Right cardiac atrium (tissue), 5 donors: ENCODE results near the gene DDIT4. TPM values are rescaled to one million over a fixed set of nuclear protein-coding genes. Genes with fewer than 3 reads are reported as not detected.

ENCODE experiments used
- ATAC-seq, 2 donors: fragments of 200-7000 bp; cut with Tn5 transposase; one replicate each; pipeline versions ENCODE4 v1.8.0 to v1.9.1; 2020; ENCODE audit warnings: moderate library complexity in 2 of 2, mild to moderate bottlenecking in 1 of 2
- DNase-seq, 3 donors: peaks; one replicate each; pipeline ENCODE4 v3.0.0-alpha.2; 2020
- H3K27ac ChIP-seq: one replicate; pipeline ENCODE4 v1.5.1; 2013; ENCODE audit warnings: mild to moderate bottlenecking, low read length, control low read depth, moderate library complexity
- H3K27me3 ChIP-seq: one replicate; pipeline ENCODE4 v1.6.1; 2013; ENCODE audit not compliant: control insufficient read depth, insufficient read depth
- H3K4me1 ChIP-seq: one replicate; pipeline ENCODE4 v1.6.1; 2013; ENCODE audit warnings: low read length; ENCODE audit not compliant: control insufficient read depth, insufficient read depth
- H3K4me3 ChIP-seq: one replicate; pipeline ENCODE4 v1.5.1; 2013; ENCODE audit warnings: low read length, control low read depth
- H3K9me3 ChIP-seq: one replicate; pipeline ENCODE4 v1.6.1; 2013; ENCODE audit warnings: low read length; ENCODE audit not compliant: control insufficient read depth
- WGBS: extraction: QIAGEN DNeasy Blood & Tissue Kit; methylation state at CpG from one replicate; pipeline ENCODE4 v1.1.7; 2013; 5-methylcytosine and 5-hydroxymethylcytosine counted together
- intact Hi-C, 4 donors: fragments of 100-400 bp; cut with DNase I; formaldehyde crosslinking; loops; one replicate each; pipeline versions ENCODE4 v1.11.0 to v1.14.0; 2022 to 2023
- polyA plus RNA-seq: library from polyadenylated mRNA; stranded (reverse); fragments of 200-250 nt; gene quantifications from one replicate; pipeline ENCODE4 v1.2.3, GENCODE V29; 2013
- total RNA-seq, 4 donors: library from RNA; stranded (reverse); fragmentation: NEBNext Ultra II Directional; extraction: Animal tissue kit (Norgen Biotek cat#: 25700); gene quantifications; one replicate each; pipeline ENCODE4 v1.2.1, GENCODE V29; 2021
- donor health status: healthy with polysubstance abuse.
- donor health status: DM: no; HTN: yes; CAD: no.
- donor health status: DM: no; HTN: no; CAD: no.
- donor health status: DM: no; HTN: yes; CAD: no; lungs with severe emphysema.
- donor health status: DM: yes; HTN: yes; CAD: no.

The DDIT4 gene
- total and polyA plus RNA-seq, 5 donors = 33.0 to 113 (median 69.0) TPM

DNA sequence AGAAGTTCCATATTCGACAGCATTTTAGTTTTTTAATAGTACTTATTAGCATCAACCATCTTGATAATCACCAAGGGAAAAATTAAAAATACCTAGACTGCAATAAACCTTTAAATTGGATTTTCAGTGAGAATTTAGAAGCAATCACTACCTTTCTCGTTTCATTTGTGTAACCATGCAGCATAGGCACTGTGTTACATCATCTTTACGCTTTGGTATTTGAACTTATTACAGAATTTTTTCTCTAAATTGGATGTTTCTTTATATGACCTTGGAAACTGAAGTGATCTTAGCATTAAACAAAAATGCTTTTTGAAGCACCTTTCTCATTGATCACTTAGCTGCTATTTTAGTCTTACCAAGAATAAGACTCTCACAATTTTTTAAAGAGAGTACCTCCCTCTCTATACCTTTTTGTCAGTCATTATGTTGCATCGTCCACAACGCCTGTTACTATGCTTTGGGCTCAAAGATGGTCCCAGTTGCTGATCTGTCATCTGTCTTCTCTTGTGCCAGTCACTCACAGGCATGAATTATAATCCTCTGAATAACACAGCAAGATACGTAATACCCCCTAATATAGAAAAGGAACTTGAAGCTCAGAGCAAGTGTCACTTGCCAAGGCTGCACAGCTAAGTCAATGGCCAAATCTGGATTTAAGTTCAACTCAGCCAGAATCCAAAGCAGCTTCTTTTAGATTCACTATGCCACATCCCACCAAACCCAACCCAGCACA, 38.0 kb upstream of the DDIT4 start:
- Histone ChIP-seq H3K4me1 (no peaks in the 10 kb centered on the region), H3K9me3 (no peaks in the 10 kb centered on the region), H3K27ac (peak overlapping the region; percentile 45), H3K27me3 (no peaks in the 10 kb centered on the region), H3K4me3 (no peak overlapping the region)
- no peak for ATAC-seq
- WGBS = 84% methylated on average over 6 of the region's 6 CpGs
- no peak for DNase-seq
- intact Hi-C loops = no loop called here

DNA sequence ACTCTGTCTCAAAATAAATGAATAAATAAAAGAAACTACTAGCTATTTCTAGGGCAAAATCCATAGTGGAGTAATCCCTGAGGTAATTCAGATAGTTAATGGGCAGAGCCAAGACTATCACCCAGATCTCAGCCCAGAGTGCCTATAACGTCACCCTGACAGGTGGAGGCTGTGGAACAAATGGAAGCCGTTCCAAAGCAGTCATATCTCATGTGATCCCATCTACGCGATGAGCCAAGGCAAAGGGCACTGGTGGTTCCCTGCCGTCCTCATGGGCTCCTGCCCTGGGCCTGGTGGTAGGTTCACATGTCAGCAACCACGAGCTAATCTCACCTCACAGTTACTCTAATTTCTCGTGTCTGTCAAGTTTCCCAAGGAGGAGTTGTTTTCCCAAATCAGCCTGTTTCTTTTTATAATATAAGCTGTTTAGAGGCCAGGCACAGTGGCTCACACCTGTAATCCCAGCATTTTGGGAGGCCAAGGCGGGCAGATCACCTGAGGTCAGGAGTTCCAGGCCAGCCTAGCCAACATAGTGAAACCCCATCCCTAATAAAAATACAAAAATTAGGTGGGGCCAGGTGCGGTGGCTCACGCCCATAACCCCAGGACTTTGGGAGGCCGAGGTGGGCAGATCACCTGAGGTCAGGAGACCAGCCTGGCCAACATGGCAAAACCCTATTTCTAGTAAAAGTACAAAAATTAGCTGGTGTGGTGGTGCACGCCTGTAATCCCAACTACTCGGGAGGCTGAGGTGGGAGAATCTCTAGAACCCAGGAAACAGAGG, 35.1 kb upstream of the DDIT4 start:
- H3K9me3 ChIP-seq = no peaks in the 10 kb centered on the region
- no peak overlapping the region for H3K4me3 ChIP-seq
- H3K27me3 ChIP-seq = no peaks in the 10 kb centered on the region
- no peak overlapping the region for H3K27ac ChIP-seq
- peaks cover 9% of the 10 kb centered on the region for H3K4me1 ChIP-seq
- intact Hi-C loops = no loop called here
- ATAC-seq (peak in 1 of 2 donors; percentile 17), DNase-seq (no peak)
- 77% methylated on average over 13 of the region's 13 CpGs for WGBS

- 32% methylated on average over 1 of the region's 1 CpG for WGBS
- no peaks in the 10 kb centered on the region for H3K9me3 ChIP-seq
- H3K27me3 ChIP-seq = no peaks in the 10 kb centered on the region
- ATAC-seq = no peak
- H3K4me1 ChIP-seq = peaks cover 16% of the 10 kb centered on the region
- no peak for DNase-seq
- H3K27ac ChIP-seq = no peak overlapping the region
- intact Hi-C loops = no loop called here
- H3K4me3 ChIP-seq = no peak overlapping the region
Measured at GRCh38 chr10:72239409-72239808, 34.3 kb upstream of the DDIT4 start.

GRCh38 chr10:72240371-72240770, 33.4 kb upstream of the DDIT4 start:
- H3K9me3 ChIP-seq = no peaks in the 10 kb centered on the region
- ATAC-seq (no peak), DNase-seq (no peak)
- WGBS = 88% methylated on average over 7 of the region's 7 CpGs
- no peak overlapping the region for H3K4me3 ChIP-seq
- H3K4me1 ChIP-seq = peaks cover 25% of the 10 kb centered on the region
- no peaks in the 10 kb centered on the region for H3K27me3 ChIP-seq
- intact Hi-C loops = loop anchor here in 1 of 4 donors (10.0 kb wide), 1 partner anchor 94 kb away; no protein-coding TSS in a partner anchor
- no peak overlapping the region for H3K27ac ChIP-seq

DNA sequence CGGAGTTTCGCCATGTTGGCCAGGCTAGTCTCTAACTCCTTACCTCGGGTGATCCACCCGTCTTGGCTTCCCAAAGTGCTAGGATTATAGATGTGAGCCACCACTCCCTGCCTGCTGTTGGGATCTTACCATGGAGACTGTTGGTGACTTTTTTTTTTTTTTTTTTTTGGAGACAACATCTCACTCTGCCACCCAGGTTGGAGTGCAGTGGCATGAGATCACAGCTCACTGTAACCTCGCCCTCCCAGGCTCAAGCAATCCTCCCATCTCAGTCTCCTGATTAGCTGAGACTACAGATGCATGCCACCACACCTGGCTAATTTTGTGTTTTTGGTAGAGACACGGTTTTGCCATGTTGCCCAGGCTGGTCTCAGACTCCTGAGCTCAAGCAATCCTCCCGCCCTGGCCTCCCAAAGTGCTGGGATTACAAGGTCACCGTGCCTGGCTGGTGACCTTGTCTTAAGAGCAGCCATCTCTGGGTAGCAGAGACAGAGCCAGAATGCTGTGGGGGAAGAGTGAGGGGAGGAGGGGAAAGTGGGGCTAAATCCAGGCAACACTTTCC, 32.0 kb upstream of the DDIT4 start:
- H3K4me1 ChIP-seq = peaks cover 31% of the 10 kb centered on the region
- H3K27me3 ChIP-seq = no peaks in the 10 kb centered on the region
- intact Hi-C loops = loop anchor here in 1 of 4 donors (10.0 kb wide), 1 partner anchor 93 kb away; no protein-coding TSS in a partner anchor
- H3K27ac ChIP-seq = peak overlapping the region; percentile 23
- DNase-seq = no peak
- no peak for ATAC-seq
- H3K9me3 ChIP-seq = no peaks in the 10 kb centered on the region
- 93% methylated on average over 8 of the region's 8 CpGs for WGBS
- no peak overlapping the region for H3K4me3 ChIP-seq

DNA sequence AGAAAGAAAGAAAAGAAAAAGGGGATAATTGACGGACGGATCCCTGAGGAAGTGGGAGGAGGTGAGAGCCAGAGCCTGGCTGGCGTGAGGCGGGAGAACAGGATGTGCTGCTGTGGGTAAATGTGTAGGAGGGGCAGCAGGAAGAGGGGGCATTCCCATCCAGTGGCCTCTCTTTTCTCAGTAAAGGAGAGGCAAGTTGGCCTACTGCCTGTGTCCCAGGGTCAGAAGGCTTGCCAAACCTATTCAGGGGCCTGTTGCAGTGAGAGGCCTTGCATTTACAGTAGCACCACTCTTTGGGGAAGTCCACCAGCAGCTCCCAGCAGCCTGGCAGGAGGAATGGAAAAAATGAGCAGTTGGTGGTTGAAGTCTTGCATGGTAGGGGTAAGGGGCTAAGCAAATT, 31.0 kb upstream of the DDIT4 start:
- Histone ChIP-seq H3K27ac (peak overlapping the region; percentile 75), H3K4me1 (peaks cover 39% of the 10 kb centered on the region), H3K4me3 (no peak overlapping the region), H3K9me3 (no peaks in the 10 kb centered on the region), H3K27me3 (no peaks in the 10 kb centered on the region)
- WGBS = 6% methylated on average over 4 of the region's 4 CpGs
- intact Hi-C loops = loop anchor here in 1 of 4 donors (10.0 kb wide), 1 partner anchor 92 kb away; no protein-coding TSS in a partner anchor
- peak; percentile 81 to 93 (median 83) for DNase-seq
- peak; percentile 78 to 84 for ATAC-seq

DNA sequence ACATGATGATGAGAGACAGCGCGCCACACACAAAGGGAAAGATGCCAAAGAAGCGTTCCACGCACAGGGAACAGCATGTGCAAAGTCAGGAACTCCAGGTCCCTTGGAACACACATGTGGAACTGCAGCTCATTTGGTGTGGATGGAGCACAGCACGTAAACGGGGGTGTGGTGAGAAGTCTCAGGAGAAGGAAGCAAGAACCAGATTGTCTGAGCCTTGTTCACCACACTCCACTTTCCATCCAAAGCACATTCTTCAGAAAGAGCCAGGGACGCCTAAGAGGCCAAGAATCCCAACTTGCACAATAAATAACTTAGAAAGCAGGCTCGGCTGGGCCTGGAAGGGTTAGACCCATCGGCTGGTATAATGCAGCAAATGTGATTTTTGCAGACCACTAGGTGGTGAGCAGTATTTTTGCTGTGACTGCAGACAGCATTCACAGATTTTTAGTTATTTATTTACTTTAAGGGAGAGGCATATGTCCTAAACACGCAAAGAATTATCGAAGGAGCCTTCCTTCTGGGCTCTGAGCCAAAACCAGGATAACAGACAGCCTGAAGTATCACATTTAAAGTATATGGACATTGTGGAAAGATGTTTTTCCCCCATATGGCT, 29.8 kb upstream of the DDIT4 start:
- no peaks in the 10 kb centered on the region for H3K9me3 ChIP-seq
- peaks cover 47% of the 10 kb centered on the region for H3K4me1 ChIP-seq
- DNase-seq (peak; percentile 68 to 90 (median 79)), ATAC-seq (peak; percentile 50 to 69)
- H3K4me3 ChIP-seq = no peak overlapping the region
- intact Hi-C loops = loop anchor here in 1 of 4 donors (10.0 kb wide), 1 partner anchor 91 kb away; no protein-coding TSS in a partner anchor
- H3K27me3 ChIP-seq = no peaks in the 10 kb centered on the region
- peak overlapping the region; percentile 78 for H3K27ac ChIP-seq
- 46% methylated on average over 11 of the region's 11 CpGs for WGBS

- intact Hi-C loops = loop anchor here in 1 of 4 donors (10.0 kb wide), 1 partner anchor 90 kb away; no protein-coding TSS in a partner anchor
- DNase-seq (no peak), ATAC-seq (no peak)
- Histone ChIP-seq H3K4me3 (no peak overlapping the region), H3K4me1 (peaks cover 49% of the 10 kb centered on the region), H3K9me3 (no peaks in the 10 kb centered on the region), H3K27me3 (no peaks in the 10 kb centered on the region), H3K27ac (peak overlapping the region; percentile 93)
- 50% methylated on average over 5 of the region's 5 CpGs for WGBS
Measured at GRCh38 chr10:72244573-72245038, 29.1 kb upstream of the DDIT4 start.

- WGBS = 4% methylated on average over 3 of the region's 3 CpGs
- ATAC-seq (no peak), DNase-seq (peak in 1 of 3 donors; percentile 69)
- H3K4me1 ChIP-seq = peaks cover 54% of the 10 kb centered on the region
- H3K4me3 ChIP-seq = no peak overlapping the region
- H3K27me3 ChIP-seq = no peaks in the 10 kb centered on the region
- intact Hi-C loops = loop anchor here in 1 of 4 donors (10.0 kb wide), 1 partner anchor 89 kb away; no protein-coding TSS in a partner anchor
- H3K27ac ChIP-seq = peak overlapping the region; percentile 60
- H3K9me3 ChIP-seq = no peaks in the 10 kb centered on the region
Measured at GRCh38 chr10:72245949-72246525, 27.7 kb upstream of the DDIT4 start.

DNA sequence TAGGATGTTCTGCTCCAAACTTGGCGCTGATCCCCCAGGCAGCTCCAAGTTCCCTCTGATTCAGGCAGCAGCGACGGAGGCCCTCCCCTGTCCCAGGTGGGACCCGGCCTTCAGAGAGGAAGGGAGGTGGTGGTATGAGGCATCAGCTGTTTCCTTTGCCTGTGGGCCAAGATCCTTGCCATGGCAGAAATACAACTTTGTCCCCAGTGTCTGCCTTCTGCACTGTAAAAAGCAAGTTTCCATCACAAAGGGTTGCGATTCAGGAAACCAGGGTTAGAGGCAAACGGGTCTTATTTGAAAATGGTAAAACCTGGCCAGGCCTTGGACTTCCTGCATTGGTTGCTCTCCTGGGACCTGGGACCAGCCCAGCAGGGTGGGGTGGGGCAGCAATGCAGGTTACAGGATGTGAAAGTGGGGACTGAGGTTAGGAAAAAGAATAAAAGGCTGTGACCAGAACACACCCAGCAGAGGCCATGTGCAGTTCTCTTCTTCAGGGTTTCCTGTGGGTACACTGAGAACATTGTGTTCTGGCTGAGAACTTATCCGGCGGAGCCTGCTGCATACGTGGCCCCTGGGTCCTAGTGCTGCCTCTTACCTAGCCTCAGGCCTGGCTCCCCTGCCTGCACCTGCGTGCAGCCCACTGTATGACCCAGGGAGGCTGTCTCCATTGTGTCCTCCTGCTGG, 25.1 kb upstream of the DDIT4 start:
- ATAC-seq = peak; percentile 88 to 90
- H3K4me1 ChIP-seq = peaks cover 55% of the 10 kb centered on the region
- H3K27ac ChIP-seq = peak overlapping the region; percentile 98
- H3K9me3 ChIP-seq = no peaks in the 10 kb centered on the region
- no peaks in the 10 kb centered on the region for H3K27me3 ChIP-seq
- intact Hi-C loops = loop anchor here in 2 of 4 donors (2.0 to 10.0 kb wide), 2 partner anchors 24 to 86 kb away; partner anchors contain the start of gene DDIT4 (in 1 of the 2)
- no peak overlapping the region for H3K4me3 ChIP-seq
- 5% methylated on average over 10 of the region's 10 CpGs for WGBS
- peak; percentile 89 to 95 (median 92) for DNase-seq
